MM.1S (cell line): ENCODE measurements around the gene MEGF10.

Experiments
- CTCF ChIP-seq: fragments of 300-600 bp; sonication (generic); IDR thresholded peaks from 2 replicates; pipeline ENCODE4 v1.5.1; 2016; ENCODE audit warnings: antibody characterized with exemption, low read length, mixed read lengths
- EZH2 ChIP-seq: fragments of 300-600 bp; sonication (generic); optimal IDR thresholded peaks from 2 replicates; pipeline ENCODE3; 2017; ENCODE audit warnings: low read depth, mild to moderate bottlenecking, antibody characterized with exemption, low read length, mixed read lengths
- EZH2phosphoT487 ChIP-seq: fragments of 300-600 bp; sonication (generic); IDR thresholded peaks from 2 replicates; pipeline ENCODE4 v1.6.1; 2018; ENCODE audit warnings: antibody characterized with exemption, low read length

GRCh38 chr5:127358740-127359139, 68.1 kb downstream of the MEGF10 start:
- TF ChIP-seq CTCF = no peak
- no peak for TF ChIP-seq EZH2
- TF ChIP-seq EZH2phosphoT487 = no peak
